Bronchial epithelial cell (primary cell): ENCODE results near the gene EFNA4. TPM values are rescaled to one million over a fixed set of nuclear protein-coding genes. Genes with fewer than 3 reads are reported as not detected.

Experiments
- DNase-seq: peaks from one replicate; pipeline ENCODE4 v3.0.0-alpha.2; 2010; ENCODE audit warnings: low read depth
- FAIRE-seq: peaks from 2 replicates; lab custom pipeline; 2011; peaks lifted over from hg19 to GRCh38; lab: Jason Lieb, UNC
- H3K27me3 ChIP-seq: 2 replicates; pipeline ENCODE4 v1.5.1; 2011; ENCODE audit warnings: low read length; ENCODE audit not compliant: control insufficient read depth, insufficient read depth
- H3K36me3 ChIP-seq: 2 replicates; pipeline ENCODE4 v1.5.1; 2011; ENCODE audit warnings: low read length; ENCODE audit not compliant: control insufficient read depth, insufficient read depth
- H3K4me3 ChIP-seq: 2 replicates; pipeline ENCODE4 v1.5.1; 2011; ENCODE audit warnings: mild to moderate bottlenecking, low read depth, low read length, control low read depth
- CTCF ChIP-seq: IDR thresholded peaks from 2 replicates; pipeline ENCODE4 v1.5.1; 2011; ENCODE audit warnings: mild to moderate bottlenecking, moderate library complexity, low read length, control low read depth, inconsistent platforms; ENCODE audit not compliant: insufficient read depth, severe bottlenecking
- total RNA-seq: library from RNA; depleted of rRNA; stranded (reverse); fragments of >200 nt; gene quantifications from 2 replicates; pipeline ENCODE4 v1.2.1, GENCODE V29; 2014

EFNA4 gene
- total RNA-seq, 1 donor from 2014 or later = 8.7 TPM

GRCh38 chr1:155017946-155018316, 45.6 kb upstream of the EFNA4 start:
- no peaks in the 10 kb centered on the region for H3K27me3 ChIP-seq
- FAIRE-seq (no peak), DNase-seq (no peak)
- H3K36me3 ChIP-seq = peaks cover 25% of the 10 kb centered on the region
- no peak for TF ChIP-seq CTCF
- no peak overlapping the region for H3K4me3 ChIP-seq

GRCh38 chr1:155018617-155019348, 44.8 kb upstream of the EFNA4 start:
- no peak for TF ChIP-seq CTCF
- FAIRE-seq = no peak
- Histone ChIP-seq H3K36me3 (peaks cover 23% of the 10 kb centered on the region), H3K27me3 (no peaks in the 10 kb centered on the region), H3K4me3 (no peak overlapping the region)
- no peak for DNase-seq

- no peak for TF ChIP-seq CTCF
- no peak for FAIRE-seq
- H3K36me3 ChIP-seq = peaks cover 18% of the 10 kb centered on the region
Measured at GRCh38 chr1:155019377-155020245, 43.9 kb upstream of the EFNA4 start.

GRCh38 chr1:155022136-155022926, 41.2 kb upstream of the EFNA4 start:
- Histone ChIP-seq H3K4me3 (no peak overlapping the region), H3K36me3 (peaks cover 10% of the 10 kb centered on the region), H3K27me3 (no peaks in the 10 kb centered on the region)
- no peak for TF ChIP-seq CTCF
- DNase-seq (peak; percentile 21), FAIRE-seq (no peak)

More at GRCh38 chr1:155019377-155020245, 43.9 kb upstream of the EFNA4 start:
- H3K27me3 ChIP-seq = no peaks in the 10 kb centered on the region
- DNase-seq = no peak
- no peak overlapping the region for H3K4me3 ChIP-seq

GRCh38 chr1:155022927-155023236, 40.7 kb upstream of the EFNA4 start:
- Histone ChIP-seq H3K36me3 (peaks cover 7% of the 10 kb centered on the region), H3K4me3 (no peak overlapping the region), H3K27me3 (no peaks in the 10 kb centered on the region)
- TF ChIP-seq CTCF = no peak
- DNase-seq = peak; percentile 55
- FAIRE-seq = no peak
